Spleen (tissue), 7 donors: ENCODE data around the gene OR11L1.

ENCODE experiments used
- CTCF ChIP-seq, 11 experiments: fragments of 200-600 bp in 7 of 11; fragments of 450-650 bp in 4 of 11; sonication (generic) in 4 of 11; IDR thresholded peaks in 8 of 11; conservative IDR thresholded peaks in 3 of 11; 1 replicate in 7 of 11; 2 replicates in 4 of 11; pipeline versions ENCODE4 v1.4.0 to v1.8.0; 2016 to 2021; ENCODE audit warnings: antibody characterized with exemption in 11 of 11, inconsistent platforms in 4 of 11, mild to moderate bottlenecking in 1 of 11
- POLR2A ChIP-seq, 3 donors: fragments of 450-650 bp; IDR thresholded peaks; one replicate each; pipeline ENCODE4 v1.5.1; 2017; ENCODE audit warnings: antibody characterized with exemption in 3 of 3, mild to moderate bottlenecking in 1 of 3
- donor health status: DM: no; HTN: no; CAD: no; lungs with moderate emphysema.
- donor health status: DM: no; HTN: no; CAD: no.
- donor health status: DM: no; HTN: no; CAD: no.

GRCh38 chr1:247797518-247797917 lies 44.2 kb downstream of the OR11L1 start:
- TF ChIP-seq CTCF (IDR thresholded peaks at IDR 0.05 in 8 of 11, conservative IDR thresholded peaks at IDR 0.05 in 3 of 11) = no peak
- no peak for TF ChIP-seq POLR2A (IDR thresholded peaks at IDR 0.05)
